ENCODE data around the gene EPO.
"Not testable (repeated sequence)": the region's sequence is repeated elsewhere in the genome, so short reads cannot be mapped to it uniquely, and the experiment has no call there.

Gene EPO

DNA sequence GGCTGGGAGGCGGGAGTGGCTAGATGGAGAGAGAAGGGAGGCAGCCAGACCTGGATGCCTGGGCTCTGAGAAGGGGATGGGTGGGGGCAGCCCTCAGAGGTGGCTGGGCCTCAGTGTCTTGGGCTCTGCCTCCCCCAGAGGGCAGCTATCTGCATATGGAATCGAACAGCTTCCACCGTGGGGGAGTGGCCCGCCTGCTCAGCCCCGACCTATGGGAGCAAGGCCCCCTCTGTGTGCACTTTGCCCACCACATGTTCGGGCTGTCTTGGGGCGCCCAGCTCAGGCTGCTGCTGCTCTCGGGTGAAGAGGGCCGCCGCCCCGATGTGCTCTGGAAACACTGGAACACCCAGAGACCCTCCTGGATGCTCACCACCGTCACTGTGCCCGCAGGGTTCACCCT is 16.4 kb downstream of the EPO start:
- DNase-seq (ENCODE audit: low read depth), result no peak

DNA sequence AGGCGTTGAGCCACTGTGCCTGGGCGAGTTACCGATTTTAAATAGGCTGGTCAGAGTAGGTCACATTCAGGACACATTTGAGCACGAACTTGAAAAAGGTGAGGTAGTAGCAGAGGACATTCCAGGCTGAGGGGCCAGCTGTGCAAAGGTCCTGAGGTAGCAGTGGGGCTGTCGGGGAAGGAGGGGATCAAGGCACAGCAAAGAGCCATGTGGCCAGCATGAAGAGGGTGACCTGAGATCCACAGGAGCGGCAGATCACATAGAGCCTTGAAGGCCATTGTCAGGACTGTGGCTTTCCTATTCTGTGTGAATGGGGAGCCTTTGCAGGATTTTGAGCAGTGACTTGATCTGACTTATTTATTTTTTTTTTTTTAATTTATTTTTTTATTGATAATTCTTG is 19.7 kb downstream of the EPO start:
- DNase-seq (ENCODE audit: low read depth), result no peak

DNA sequence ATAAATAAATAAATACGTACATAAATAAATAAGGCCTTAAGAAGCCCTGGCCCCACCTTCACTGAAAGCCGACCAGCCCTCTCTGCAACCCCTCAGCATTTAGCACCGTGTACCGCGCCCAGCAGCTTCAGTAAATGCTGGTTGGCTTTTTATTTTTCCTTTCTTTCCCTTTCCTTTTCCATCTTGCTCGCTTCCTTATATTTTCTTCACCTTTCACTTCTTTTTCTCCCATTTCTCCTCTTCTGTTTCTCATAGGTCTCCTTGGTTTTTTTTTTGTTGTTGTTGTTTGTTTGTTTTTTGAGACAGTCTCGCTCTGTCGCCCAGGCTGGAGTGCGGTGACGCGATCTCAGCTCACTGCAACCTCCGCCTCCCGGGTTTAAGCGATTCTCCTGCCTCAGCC is 24.3 kb downstream of the EPO start:
- DNase-seq (ENCODE audit: low read depth), result no peak

DNA sequence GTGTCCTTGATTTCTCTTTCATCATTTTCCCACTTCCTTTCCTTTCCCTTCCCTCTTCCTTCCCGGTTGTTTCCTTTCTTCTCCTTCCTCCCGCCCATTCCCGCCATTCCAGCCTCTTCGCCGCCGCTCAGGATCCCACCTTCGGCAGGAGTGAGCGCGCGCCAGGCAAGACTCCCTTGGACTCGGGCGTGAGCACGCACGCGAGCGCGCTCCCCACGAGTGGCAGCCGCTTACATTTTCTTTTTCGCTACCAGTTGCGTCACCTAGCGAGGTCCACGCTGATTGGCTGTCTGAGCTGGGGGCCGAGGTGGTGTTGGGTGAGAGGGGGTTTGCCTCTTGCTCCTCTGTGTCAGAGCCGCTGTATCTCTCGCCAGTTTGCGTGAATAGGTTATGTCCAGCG is 24.9 kb downstream of the EPO start:
- DNase-seq (ENCODE audit: low read depth), result no peak

DNA sequence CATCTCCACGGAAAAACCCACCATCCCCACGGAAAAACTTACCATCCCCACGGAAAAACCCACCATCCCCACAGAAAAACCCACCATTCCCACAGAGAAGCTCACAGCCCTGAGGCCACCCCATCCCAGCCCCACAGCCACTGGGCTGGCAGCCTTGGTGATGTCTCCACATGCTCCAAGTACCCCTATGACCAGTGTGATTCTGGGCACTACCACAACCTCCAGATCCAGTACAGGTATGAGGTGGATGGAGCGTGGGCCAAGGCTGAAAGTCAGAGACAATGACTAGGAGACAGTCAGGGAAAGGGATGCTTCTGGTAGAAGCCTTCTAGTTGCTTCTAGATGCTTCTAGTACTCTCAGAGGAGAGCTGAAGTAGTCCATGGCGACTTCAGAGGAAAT is 32.7 kb downstream of the EPO start:
- no peak for DNase-seq (ENCODE audit: low read depth)

DNA sequence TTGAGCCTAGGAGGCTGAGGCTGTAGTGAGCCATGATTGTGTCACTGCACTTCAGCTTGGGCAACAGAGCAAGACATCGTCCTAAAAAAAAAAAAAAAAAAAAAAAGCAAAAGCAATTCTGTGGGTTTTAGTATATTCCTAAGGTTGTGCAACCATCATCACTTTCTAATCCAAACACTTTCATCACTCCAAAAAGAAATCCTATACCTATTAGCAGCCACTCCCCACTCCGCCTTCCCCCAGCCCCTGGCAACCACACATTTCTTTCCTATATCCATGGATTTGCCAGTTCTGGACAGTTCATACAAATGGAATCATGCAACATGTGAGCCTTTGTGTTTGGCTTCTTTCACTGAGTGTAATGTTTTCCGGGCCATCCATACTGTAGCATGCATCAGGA is 33.5 kb downstream of the EPO start:
- no peak for DNase-seq (ENCODE audit: low read depth)

DNA sequence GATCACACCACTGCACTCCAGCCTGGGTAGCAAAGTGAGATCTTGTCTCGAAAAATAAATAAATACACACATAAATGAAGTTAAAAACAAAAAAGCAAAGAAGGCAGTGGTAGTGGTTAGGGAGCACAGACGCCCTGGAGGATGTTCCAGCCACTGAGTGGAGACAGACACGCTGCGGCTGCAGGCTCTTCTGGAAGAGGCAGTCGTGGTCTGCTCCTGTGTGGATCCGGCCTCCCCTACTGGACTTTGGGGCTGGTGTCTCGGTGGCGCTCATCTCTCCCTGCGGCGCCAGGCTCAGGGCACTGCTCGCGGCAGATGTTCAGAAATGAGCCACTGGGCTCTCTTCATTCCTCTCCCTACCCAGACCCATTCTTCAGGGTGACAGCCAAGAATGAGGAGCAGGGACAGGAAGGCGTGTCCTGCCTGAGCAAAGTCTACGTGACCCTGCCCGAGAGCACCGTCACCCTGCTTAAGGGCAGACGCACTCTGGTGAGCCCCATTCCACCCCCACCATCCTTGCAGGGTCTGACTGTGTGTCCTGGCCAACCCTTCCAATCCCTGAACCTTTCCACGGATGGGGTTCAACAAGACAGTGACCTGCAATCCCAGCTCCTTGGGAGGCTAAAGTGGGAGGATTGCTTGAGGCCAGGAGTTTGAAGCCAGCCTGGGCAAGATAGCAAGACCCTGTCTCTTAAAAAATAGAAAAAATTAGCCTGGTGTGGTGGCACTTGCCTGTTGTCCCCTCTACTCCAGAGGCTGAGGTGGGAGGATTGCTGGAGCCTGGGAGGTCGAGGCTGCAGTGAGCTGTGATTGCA is 39.3 kb downstream of the EPO start:
- DNase-seq (ENCODE audit: low read depth), result no peak

DNA sequence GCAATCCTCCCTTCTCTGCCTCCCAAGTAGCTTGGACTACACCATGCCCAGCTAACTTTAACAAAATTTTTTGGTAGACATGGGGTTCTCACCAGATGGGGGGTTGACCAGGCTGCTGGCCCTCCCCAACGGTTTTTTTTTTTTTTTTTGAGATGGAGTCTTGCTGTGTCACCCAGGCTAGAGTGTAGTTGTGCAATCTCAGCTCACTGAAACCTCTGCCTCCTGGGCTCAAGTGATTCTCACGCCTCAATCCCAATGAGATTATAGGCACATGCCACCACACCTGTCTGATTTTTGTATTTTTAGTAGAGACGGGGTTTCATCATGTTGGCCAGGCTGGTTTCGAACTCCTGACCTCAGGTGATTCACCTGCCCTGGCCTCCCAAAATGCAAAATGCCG is 42.6 kb downstream of the EPO start:
- not testable (repeated sequence) for DNase-seq (ENCODE audit: low read depth)

DNA sequence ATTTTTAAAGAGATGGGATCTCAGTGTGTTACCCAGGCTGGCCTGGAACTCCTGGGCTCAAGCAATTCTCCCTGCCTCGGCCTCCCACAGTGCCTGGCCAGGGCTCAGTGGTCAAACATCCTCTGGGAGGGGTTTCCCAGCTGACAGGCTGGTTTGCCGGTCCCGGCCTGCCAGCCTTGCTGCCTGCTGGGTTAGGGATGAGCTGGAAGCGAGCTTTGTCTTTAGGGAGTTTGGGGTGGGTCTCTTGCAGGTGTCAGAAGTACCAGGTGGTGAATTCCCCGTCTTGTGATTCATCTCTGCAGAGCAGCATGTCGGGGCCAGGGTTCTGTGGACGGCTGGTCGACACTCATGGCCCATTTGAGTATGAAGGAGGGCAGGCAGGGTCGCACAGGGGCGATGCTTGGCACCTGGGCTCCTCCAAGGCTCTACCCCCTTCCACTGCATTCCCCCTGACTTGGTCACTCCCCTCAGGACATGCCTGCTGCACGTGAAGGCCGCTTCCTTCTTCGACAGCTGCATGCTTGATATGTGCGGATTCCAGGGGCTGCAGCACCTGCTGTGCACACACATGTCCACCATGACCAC is 43.4 kb downstream of the EPO start:
- no peak for DNase-seq (ENCODE audit: low read depth)

DNA sequence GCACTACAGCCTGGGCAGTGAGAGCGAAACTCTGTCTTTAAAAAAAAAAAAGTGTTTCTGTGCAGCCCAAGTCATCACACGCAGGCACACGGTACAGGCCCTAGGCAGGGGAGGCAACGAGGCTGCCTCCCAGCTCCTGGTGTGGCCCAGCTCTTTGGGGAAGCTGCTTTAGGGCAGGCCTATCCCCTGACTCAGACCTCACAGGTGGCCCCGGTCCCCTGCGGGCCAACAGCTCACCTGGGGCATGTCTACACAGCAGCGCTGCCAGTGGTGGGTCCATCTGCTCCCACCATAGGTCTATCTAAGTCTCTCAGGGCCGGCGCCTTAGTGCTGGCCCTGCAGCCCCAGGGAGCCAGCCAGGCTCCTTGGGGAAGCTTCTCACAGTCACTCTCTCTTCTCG is 44.6 kb downstream of the EPO start:
- no peak for DNase-seq (ENCODE audit: low read depth)

DNA sequence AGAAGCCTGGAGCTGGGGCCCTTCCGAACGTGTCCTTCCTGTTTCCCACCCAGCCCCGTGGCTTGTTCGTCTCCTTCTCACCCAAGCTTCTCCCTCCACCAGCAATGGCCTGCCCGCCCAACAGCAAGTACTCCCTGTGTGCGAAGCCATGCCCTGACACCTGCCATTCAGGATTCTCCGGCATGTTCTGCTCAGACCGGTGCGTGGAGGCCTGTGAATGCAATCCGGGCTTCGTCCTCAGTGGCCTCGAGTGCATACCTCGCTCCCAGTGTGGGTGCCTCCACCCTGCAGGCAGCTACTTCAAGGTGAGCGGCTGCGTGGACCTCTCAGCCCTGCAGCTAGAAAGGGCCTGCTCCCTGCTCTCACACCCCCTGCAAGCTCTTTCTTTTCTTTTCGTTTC is 45.0 kb downstream of the EPO start:
- no peak for DNase-seq (ENCODE audit: low read depth)

DNA sequence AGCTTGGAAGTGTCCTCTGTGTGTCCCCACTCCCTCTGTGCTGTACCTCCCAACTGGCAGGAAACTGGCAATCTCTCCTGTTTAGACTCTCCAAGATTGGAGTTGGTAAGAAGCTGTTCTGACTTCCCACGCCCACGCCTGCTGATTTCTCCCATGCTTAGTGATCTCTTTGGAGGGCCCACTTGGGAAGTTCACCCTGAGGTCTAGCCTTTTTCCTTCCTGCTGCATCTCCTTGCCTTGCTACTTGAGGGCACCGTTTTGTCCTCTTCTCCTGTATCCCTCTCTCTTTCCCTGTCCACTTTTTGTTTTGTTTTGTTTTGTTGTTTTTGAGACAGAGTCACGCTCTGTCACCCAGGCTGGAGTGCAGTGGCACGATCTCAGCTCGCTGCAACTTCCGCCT is 48.5 kb downstream of the EPO start:
- no peak for DNase-seq (ENCODE audit: low read depth)
